Mesendoderm (in vitro differentiated cells): ENCODE data around the gene CD72.

ENCODE experiments used
- DNase-seq: peaks from one replicate; pipeline ENCODE4 v3.0.0; 2013
- H2AK5ac ChIP-seq: 2 replicates; pipeline ENCODE4 v1.6.1; 2013; ENCODE audit warnings: low read length, inconsistent platforms
- H2BK120ac ChIP-seq: 2 replicates; pipeline ENCODE4 v1.6.1; 2013; ENCODE audit warnings: low read depth, mild to moderate bottlenecking, low read length, moderate library complexity, mixed read lengths
- H2BK15ac ChIP-seq: replicated peaks from 2 replicates; pipeline ENCODE4 v1.6.1; 2013; ENCODE audit warnings: low read depth, mild to moderate bottlenecking, moderate library complexity
- H2BK5ac ChIP-seq: 2 replicates; pipeline ENCODE4 v1.6.1; 2013; ENCODE audit warnings: low read length, inconsistent platforms
- H3K18ac ChIP-seq: 2 replicates; pipeline ENCODE4 v1.6.1; 2013; ENCODE audit warnings: mild to moderate bottlenecking, low read length, mixed read lengths
- H3K23ac ChIP-seq: one replicate; pipeline ENCODE4 v1.6.1; 2013; ENCODE audit warnings: low read length
- H3K27ac ChIP-seq: 2 replicates; pipeline ENCODE4 v1.5.1; 2013; ENCODE audit warnings: low read depth, mild to moderate bottlenecking, inconsistent platforms, low read length, moderate library complexity
- H3K27me3 ChIP-seq: 2 replicates; pipeline ENCODE4 v1.6.1; 2013; ENCODE audit warnings: low read length, control low read depth, mild to moderate bottlenecking, inconsistent platforms; ENCODE audit not compliant: insufficient read depth, poor library complexity
- H3K36me3 ChIP-seq: 2 replicates; pipeline ENCODE4 v1.6.1; 2013; ENCODE audit warnings: low read length, inconsistent platforms; ENCODE audit not compliant: control insufficient read depth, insufficient read depth
- H3K4ac ChIP-seq: one replicate; pipeline ENCODE4 v1.6.1; 2013; ENCODE audit warnings: low read depth, mild to moderate bottlenecking, low read length, moderate library complexity
- H3K4me1 ChIP-seq: 2 replicates; pipeline ENCODE4 v1.6.1; 2013; ENCODE audit warnings: low read depth, low read length, inconsistent platforms; ENCODE audit not compliant: control insufficient read depth
- H3K4me2 ChIP-seq: 2 replicates; pipeline ENCODE4 v1.6.1; 2013; ENCODE audit warnings: low read length
- H3K4me3 ChIP-seq: 2 replicates; pipeline ENCODE4 v1.5.1; 2013; ENCODE audit warnings: mild to moderate bottlenecking, low read length
- H3K56ac ChIP-seq: one replicate; pipeline ENCODE4 v1.6.1; 2013; ENCODE audit warnings: low read length
- H3K79me1 ChIP-seq: 2 replicates; pipeline ENCODE4 v1.6.1; 2013; ENCODE audit warnings: low read length, inconsistent platforms
- H3K79me2 ChIP-seq: 2 replicates; pipeline ENCODE4 v1.6.1; 2013; ENCODE audit warnings: mild to moderate bottlenecking, low read length; ENCODE audit not compliant: control insufficient read depth, insufficient read depth
- H3K9ac ChIP-seq: 2 replicates; pipeline ENCODE4 v1.6.1; 2013; ENCODE audit warnings: low read length, inconsistent platforms
- H4K5ac ChIP-seq: one replicate; pipeline ENCODE4 v1.6.1; 2013; ENCODE audit warnings: low read length
- H4K8ac ChIP-seq: one replicate; pipeline ENCODE4 v1.6.1; 2013; ENCODE audit warnings: low read depth, mild to moderate bottlenecking, control low read depth, low read length, moderate library complexity
- WGBS: extraction: QIAGEN DNeasy Blood & Tissue Kit; methylation state at CpG from one replicate; pipeline ENCODE4 v1.1.7; 2013; ENCODE audit warnings: low lambda C conversion rate, missing lambda C conversion rate; ENCODE audit not compliant: insufficient coverage; ENCODE audit errors: extremely low coverage; 5-methylcytosine and 5-hydroxymethylcytosine counted together

CD72 gene

GRCh38 chr9:35575478-35575877 lies 42.7 kb downstream of the CD72 start:
- Histone ChIP-seq H2BK5ac (no peak overlapping the region), H3K36me3 (no peaks in the 10 kb centered on the region), H3K18ac (no peak overlapping the region), H3K9ac (no peak overlapping the region), H4K5ac (no peak overlapping the region), H2BK15ac (no peak overlapping the region), H3K56ac (no peak overlapping the region), H2BK120ac (no peak overlapping the region), H3K4me3 (no peak overlapping the region), H3K4ac (no peak overlapping the region), H3K23ac (no peak overlapping the region), H3K4me1 (no peaks in the 10 kb centered on the region), H3K79me2 (no peaks in the 10 kb centered on the region), H3K27me3 (no peaks in the 10 kb centered on the region), H3K27ac (no peak overlapping the region), H3K4me2 (no peak overlapping the region), H3K79me1 (no peaks in the 10 kb centered on the region), H4K8ac (no peak overlapping the region), H2AK5ac (no peak overlapping the region)
- no peak for DNase-seq
- WGBS, result no CpG with 5 or more reads among the region's 5 CpGs

GRCh38 chr9:35574578-35575122 lies 43.6 kb downstream of the CD72 start:
- Histone ChIP-seq H3K18ac (no peak overlapping the region), H3K9ac (no peak overlapping the region), H3K79me1 (no peaks in the 10 kb centered on the region), H3K4me1 (no peaks in the 10 kb centered on the region), H3K4me2 (no peak overlapping the region), H4K5ac (no peak overlapping the region), H3K36me3 (no peaks in the 10 kb centered on the region), H2AK5ac (no peak overlapping the region), H4K8ac (no peak overlapping the region), H3K23ac (no peak overlapping the region), H2BK5ac (no peak overlapping the region), H3K56ac (no peak overlapping the region), H3K4me3 (no peak overlapping the region), H3K79me2 (no peaks in the 10 kb centered on the region), H3K27ac (no peak overlapping the region), H3K27me3 (no peaks in the 10 kb centered on the region), H3K4ac (no peak overlapping the region), H2BK15ac (no peak overlapping the region), H2BK120ac (no peak overlapping the region)
- WGBS, result no CpG with 5 or more reads among the region's 2 CpGs
- peak; percentile 21 for DNase-seq

- no peak overlapping the region for H3K4me3 ChIP-seq
- H3K56ac ChIP-seq, result no peak overlapping the region
- H3K4me2 ChIP-seq, result no peak overlapping the region
- H3K4ac ChIP-seq, result no peak overlapping the region
- H3K27ac ChIP-seq, result no peak overlapping the region
- no peak for DNase-seq
- H3K18ac ChIP-seq, result no peak overlapping the region
- H3K36me3 ChIP-seq, result no peaks in the 10 kb centered on the region
- no peak overlapping the region for H2AK5ac ChIP-seq
- no peak overlapping the region for H4K8ac ChIP-seq
- no peaks in the 10 kb centered on the region for H3K79me2 ChIP-seq
- no peak overlapping the region for H3K9ac ChIP-seq
- H3K4me1 ChIP-seq, result no peaks in the 10 kb centered on the region
- no peak overlapping the region for H2BK120ac ChIP-seq
- no peak overlapping the region for H3K23ac ChIP-seq
- 100% methylated on average over 1 of the region's 6 CpGs for WGBS
- no peak overlapping the region for H2BK5ac ChIP-seq
- no peaks in the 10 kb centered on the region for H3K79me1 ChIP-seq
- H3K27me3 ChIP-seq, result no peaks in the 10 kb centered on the region
- H4K5ac ChIP-seq, result no peak overlapping the region
- no peak overlapping the region for H2BK15ac ChIP-seq
Measured at GRCh38 chr9:35570709-35571504, 47.3 kb downstream of the CD72 start.

- Histone ChIP-seq H3K23ac (no peak overlapping the region), H3K18ac (no peak overlapping the region), H3K27me3 (no peaks in the 10 kb centered on the region), H3K27ac (no peak overlapping the region), H3K56ac (no peak overlapping the region), H2BK15ac (no peak overlapping the region), H3K4me1 (no peaks in the 10 kb centered on the region), H4K8ac (no peak overlapping the region), H3K36me3 (no peaks in the 10 kb centered on the region), H3K4ac (no peak overlapping the region), H3K4me3 (no peak overlapping the region), H3K4me2 (no peak overlapping the region), H2BK120ac (no peak overlapping the region), H3K79me1 (no peaks in the 10 kb centered on the region), H3K79me2 (no peaks in the 10 kb centered on the region), H2AK5ac (no peak overlapping the region), H3K9ac (no peak overlapping the region), H4K5ac (no peak overlapping the region), H2BK5ac (no peak overlapping the region)
- no peak for DNase-seq
- WGBS, result no CpG with 5 or more reads among the region's 5 CpGs
Measured at GRCh38 chr9:35569206-35569605, 49.0 kb downstream of the CD72 start.

- Histone ChIP-seq H3K4ac (no peak overlapping the region), H3K79me2 (no peaks in the 10 kb centered on the region), H3K36me3 (no peaks in the 10 kb centered on the region), H2AK5ac (no peak overlapping the region), H3K4me1 (no peaks in the 10 kb centered on the region), H4K5ac (no peak overlapping the region), H3K56ac (no peak overlapping the region), H3K18ac (no peak overlapping the region), H2BK15ac (no peak overlapping the region), H3K27ac (no peak overlapping the region), H3K9ac (no peak overlapping the region), H3K4me2 (no peak overlapping the region), H2BK5ac (no peak overlapping the region), H3K23ac (no peak overlapping the region), H2BK120ac (no peak overlapping the region), H3K27me3 (no peaks in the 10 kb centered on the region), H3K79me1 (no peaks in the 10 kb centered on the region), H4K8ac (no peak overlapping the region), H3K4me3 (no peak overlapping the region)
- no CpG with 5 or more reads among the region's 4 CpGs for WGBS
- DNase-seq, result no peak
Measured at GRCh38 chr9:35568196-35568595, 50.0 kb downstream of the CD72 start.

GRCh38 chr9:35566417-35566816 lies 51.8 kb downstream of the CD72 start:
- Histone ChIP-seq H3K4me3 (no peak overlapping the region), H3K36me3 (no peaks in the 10 kb centered on the region), H3K56ac (no peak overlapping the region), H3K9ac (no peak overlapping the region), H3K79me1 (no peaks in the 10 kb centered on the region), H2AK5ac (no peak overlapping the region), H2BK15ac (no peak overlapping the region), H3K4me1 (no peaks in the 10 kb centered on the region), H3K18ac (no peak overlapping the region), H3K79me2 (no peaks in the 10 kb centered on the region), H3K4me2 (no peak overlapping the region), H3K23ac (no peak overlapping the region), H3K27me3 (no peaks in the 10 kb centered on the region), H4K5ac (no peak overlapping the region), H2BK120ac (no peak overlapping the region), H2BK5ac (no peak overlapping the region), H4K8ac (no peak overlapping the region), H3K27ac (no peak overlapping the region), H3K4ac (no peak overlapping the region)
- no CpG with 5 or more reads among the region's 2 CpGs for WGBS
- peak; percentile 26 for DNase-seq
